CD4-positive, alpha-beta T cell treated with Interleukin-17A for 1 hour (primary cell): Measurements from ENCODE around the gene CHCHD4.

Experiments
- DNase-seq: peaks from one replicate; pipeline ENCODE4 v3.0.0-alpha.2; 2020

CHCHD4 gene

GRCh38 chr3:14148041-14148985 is 23.6 kb upstream of the CHCHD4 start:
- DNase-seq: no peak

- DNase-seq: no peak
These were observed 22.9 kb upstream of the CHCHD4 start for GRCh38 chr3:14147617-14148016.

GRCh38 chr3:14147066-14147435 is 22.4 kb upstream of the CHCHD4 start:
- no peak for DNase-seq

- no peak for DNase-seq
These were observed 21.9 kb upstream of the CHCHD4 start for GRCh38 chr3:14146381-14147065.

- no peak for DNase-seq
These were observed 21.2 kb upstream of the CHCHD4 start for GRCh38 chr3:14145670-14146380.

GRCh38 chr3:14145236-14145635 is 20.6 kb upstream of the CHCHD4 start:
- no peak for DNase-seq

- DNase-seq: peak; percentile 96
These were observed 19.9 kb upstream of the CHCHD4 start for GRCh38 chr3:14144423-14145075.

- no peak for DNase-seq
These were observed 18.9 kb upstream of the CHCHD4 start for GRCh38 chr3:14143271-14144225.

GRCh38 chr3:14142567-14143270 is 18.0 kb upstream of the CHCHD4 start:
- peak; percentile 89 for DNase-seq

- no peak for DNase-seq
These were observed 17.1 kb upstream of the CHCHD4 start for GRCh38 chr3:14141602-14142341.

GRCh38 chr3:14141144-14141543 is 16.5 kb upstream of the CHCHD4 start:
- peak; percentile 17 for DNase-seq

GRCh38 chr3:14140668-14141067 is 16.0 kb upstream of the CHCHD4 start:
- no peak for DNase-seq

GRCh38 chr3:14139771-14140170 is 15.1 kb upstream of the CHCHD4 start:
- no peak for DNase-seq

- DNase-seq: no peak
These were observed 14.4 kb upstream of the CHCHD4 start for GRCh38 chr3:14138878-14139655.

GRCh38 chr3:14138109-14138877 is 13.6 kb upstream of the CHCHD4 start:
- DNase-seq: no peak

- no peak for DNase-seq
These were observed 12.8 kb upstream of the CHCHD4 start for GRCh38 chr3:14137445-14137844.

- DNase-seq: no peak
These were observed 12.3 kb upstream of the CHCHD4 start for GRCh38 chr3:14137004-14137403.

- no peak for DNase-seq
These were observed 10.9 kb upstream of the CHCHD4 start for GRCh38 chr3:14135581-14135980.

GRCh38 chr3:14134291-14134690 is 9.6 kb upstream of the CHCHD4 start:
- no peak for DNase-seq
